Muscle of leg (tissue), 11 donors: ENCODE measurements around the gene SLIT3. TPM values are rescaled to one million over a fixed set of nuclear protein-coding genes. Genes with fewer than 3 reads are reported as not detected.

Experiments used
- DNase-seq: peaks from one replicate; pipeline ENCODE4 v3.0.0; 2013
- H3K27ac ChIP-seq: one replicate; pipeline ENCODE4 v1.5.1; 2013; ENCODE audit warnings: mild to moderate bottlenecking, low read length, control low read depth
- H3K27me3 ChIP-seq: one replicate; pipeline ENCODE4 v1.6.1; 2013; ENCODE audit warnings: low read length; ENCODE audit not compliant: control insufficient read depth, insufficient read depth
- H3K36me3 ChIP-seq: one replicate; pipeline ENCODE4 v1.6.1; 2013; ENCODE audit warnings: low read length; ENCODE audit not compliant: control insufficient read depth, insufficient read depth
- H3K4me1 ChIP-seq: one replicate; pipeline ENCODE4 v1.6.1; 2013; ENCODE audit warnings: low read length; ENCODE audit not compliant: control insufficient read depth, insufficient read depth
- H3K4me3 ChIP-seq: one replicate; pipeline ENCODE4 v1.5.1; 2013; ENCODE audit warnings: low read length, control low read depth
- H3K9me3 ChIP-seq: replicated peaks from 2 replicates; pipeline ENCODE4 v1.6.1; 2013; ENCODE audit warnings: low read depth, low read length; ENCODE audit not compliant: control insufficient read depth
- WGBS: methylation state at CpG from one replicate; pipeline ENCODE4 v1.1.5; 2013; ENCODE audit warnings: missing lambda C conversion rate; ENCODE audit not compliant: insufficient coverage; 5-methylcytosine and 5-hydroxymethylcytosine counted together
- polyA plus RNA-seq, 8 donors: library from polyadenylated mRNA; unstranded; fragments of 120-200 nt; gene quantifications; one replicate each; pipeline versions ENCODE4 v1.2.1 to v1.2.3, GENCODE V29; 2013; ENCODE audit warnings: inconsistent platforms in 1 of 8, low replicate concordance in 1 of 8; ENCODE audit not compliant: insufficient read length in 8 of 8, insufficient read depth in 1 of 8
- total RNA-seq: library from RNA; stranded (reverse); fragments of 120-200 nt; gene quantifications from one replicate; pipeline ENCODE4 v1.2.4, GENCODE V29; 2013

SLIT3 gene
- total and polyA plus RNA-seq, 9 donors, result 5.2 to 36.4 (median 12.2) TPM

GRCh38 chr5:168666356-168666755, 634.6 kb downstream of the SLIT3 start:
- H3K4me1 ChIP-seq, result no peaks in the 10 kb centered on the region
- no peak overlapping the region for H3K4me3 ChIP-seq
- no peak overlapping the region for H3K27ac ChIP-seq
- no peak for DNase-seq
- WGBS, result 89% methylated on average over 8 of the region's 17 CpGs
- H3K9me3 ChIP-seq, result no peaks in the 10 kb centered on the region
- H3K27me3 ChIP-seq, result no peaks in the 10 kb centered on the region
- no peaks in the 10 kb centered on the region for H3K36me3 ChIP-seq

DNA sequence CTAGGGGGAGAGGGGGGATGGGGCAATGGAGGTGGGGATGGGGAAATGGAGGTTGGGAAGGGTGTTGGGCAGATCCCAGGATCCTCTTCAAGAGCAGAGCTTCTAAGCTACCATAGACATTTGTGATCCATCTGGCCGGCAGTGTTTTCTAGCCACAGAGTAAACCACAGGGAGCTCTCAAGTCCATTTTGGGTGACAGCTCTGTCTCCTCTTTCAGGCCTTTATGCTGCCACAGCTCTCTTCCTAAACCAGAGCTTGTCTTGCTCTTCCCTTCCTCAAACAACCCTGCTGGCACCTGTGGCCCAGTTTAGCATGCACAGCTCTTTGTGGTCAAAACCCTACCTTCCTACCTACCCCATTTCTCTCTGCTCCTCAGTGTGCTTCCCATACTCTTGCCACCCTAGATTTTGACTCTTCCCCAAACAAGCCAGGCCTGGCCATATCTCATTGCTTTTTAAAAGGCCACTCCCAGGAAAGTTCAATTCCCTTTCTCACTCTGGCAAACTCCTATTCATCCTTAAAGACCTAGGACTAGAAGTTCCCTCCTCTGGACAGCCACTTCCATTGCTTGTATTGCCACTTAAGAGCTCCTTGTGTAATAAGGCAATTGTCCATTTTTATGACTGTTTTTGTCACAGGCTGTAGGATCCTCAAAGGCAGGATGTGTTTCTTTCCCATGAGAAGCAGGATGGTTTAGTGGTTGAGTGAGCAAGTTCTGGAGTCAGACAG, 637.5 kb downstream of the SLIT3 start:
- Histone ChIP-seq H3K27me3 (no peaks in the 10 kb centered on the region), H3K27ac (no peak overlapping the region), H3K4me1 (no peaks in the 10 kb centered on the region), H3K36me3 (no peaks in the 10 kb centered on the region), H3K4me3 (no peak overlapping the region), H3K9me3 (no peaks in the 10 kb centered on the region)
- DNase-seq, result no peak
- 86% methylated on average over 1 of the region's 1 CpG for WGBS

DNA sequence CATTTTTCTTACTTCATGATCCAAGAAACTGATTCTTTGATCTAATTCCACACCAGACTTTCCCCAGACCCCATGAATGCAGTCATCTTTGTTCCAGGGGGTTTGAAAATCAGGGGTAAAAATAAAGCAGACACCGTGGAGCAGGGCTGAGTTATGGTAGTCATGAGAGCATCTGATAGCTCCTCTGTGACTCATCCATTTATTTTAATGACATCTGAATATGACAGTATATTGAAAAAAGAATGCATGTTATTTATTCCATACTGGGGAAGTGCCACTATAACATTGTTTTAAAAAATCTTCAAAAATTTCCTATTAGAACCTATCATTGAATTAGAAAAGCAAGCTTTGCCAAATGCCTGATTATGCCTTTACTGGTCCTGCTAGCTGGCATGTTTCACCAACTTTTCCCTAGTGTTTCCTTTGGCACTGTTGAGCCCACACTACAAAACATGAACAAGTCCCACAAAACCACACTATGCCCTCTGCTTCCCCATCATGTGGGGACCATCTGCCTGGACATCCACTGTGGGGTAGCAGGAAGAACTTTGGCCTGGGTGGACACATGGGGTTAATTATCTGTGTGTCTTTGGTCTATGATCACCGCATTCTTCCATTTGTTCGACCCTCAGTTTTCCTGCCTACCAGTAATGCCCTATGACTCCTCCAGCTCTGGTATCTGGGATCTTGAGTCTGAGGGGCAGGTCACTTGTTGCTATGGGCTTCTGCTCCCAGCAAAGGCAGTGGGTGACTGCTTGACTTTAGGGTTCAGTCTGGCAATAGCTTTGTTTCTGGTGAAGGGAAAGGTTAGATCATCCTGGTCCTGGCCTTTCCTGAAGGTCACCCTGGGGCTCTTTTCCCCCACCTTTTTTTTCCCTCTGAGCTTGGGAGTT, 639.1 kb downstream of the SLIT3 start:
- no peaks in the 10 kb centered on the region for H3K27me3 ChIP-seq
- no CpG with 5 or more reads among the region's 3 CpGs for WGBS
- DNase-seq, result no peak
- peaks cover 3% of the 10 kb centered on the region for H3K4me1 ChIP-seq
- H3K27ac ChIP-seq, result no peak overlapping the region
- no peaks in the 10 kb centered on the region for H3K36me3 ChIP-seq
- H3K9me3 ChIP-seq, result no peaks in the 10 kb centered on the region
- H3K4me3 ChIP-seq, result no peak overlapping the region

- 85% methylated on average over 4 of the region's 4 CpGs for WGBS
- H3K4me1 ChIP-seq, result peaks cover 3% of the 10 kb centered on the region
- H3K27me3 ChIP-seq, result no peaks in the 10 kb centered on the region
- no peak overlapping the region for H3K4me3 ChIP-seq
- H3K36me3 ChIP-seq, result no peaks in the 10 kb centered on the region
- H3K9me3 ChIP-seq, result no peaks in the 10 kb centered on the region
- DNase-seq, result no peak
- H3K27ac ChIP-seq, result no peak overlapping the region
Observed at GRCh38 chr5:168660691-168661090, 640.2 kb downstream of the SLIT3 start.

- DNase-seq, result no peak
Observed at GRCh38 chr5:168659286-168659847, 641.6 kb downstream of the SLIT3 start.

GRCh38 chr5:168658394-168658793, 642.5 kb downstream of the SLIT3 start:
- H3K36me3 ChIP-seq, result no peaks in the 10 kb centered on the region
- peaks cover 17% of the 10 kb centered on the region for H3K4me1 ChIP-seq
- H3K27ac ChIP-seq, result no peak overlapping the region
- H3K4me3 ChIP-seq, result no peak overlapping the region
- WGBS, result no CpG with 5 or more reads among the region's 2 CpGs
- H3K9me3 ChIP-seq, result no peaks in the 10 kb centered on the region
- peak; percentile 32 for DNase-seq
- H3K27me3 ChIP-seq, result no peaks in the 10 kb centered on the region

More at GRCh38 chr5:168659286-168659847, 641.6 kb downstream of the SLIT3 start:
- H3K27ac ChIP-seq, result no peak overlapping the region
- 88% methylated on average over 3 of the region's 5 CpGs for WGBS
- H3K4me1 ChIP-seq, result peaks cover 7% of the 10 kb centered on the region
- no peaks in the 10 kb centered on the region for H3K9me3 ChIP-seq
- no peak overlapping the region for H3K4me3 ChIP-seq
- H3K27me3 ChIP-seq, result no peaks in the 10 kb centered on the region
- H3K36me3 ChIP-seq, result no peaks in the 10 kb centered on the region

DNA sequence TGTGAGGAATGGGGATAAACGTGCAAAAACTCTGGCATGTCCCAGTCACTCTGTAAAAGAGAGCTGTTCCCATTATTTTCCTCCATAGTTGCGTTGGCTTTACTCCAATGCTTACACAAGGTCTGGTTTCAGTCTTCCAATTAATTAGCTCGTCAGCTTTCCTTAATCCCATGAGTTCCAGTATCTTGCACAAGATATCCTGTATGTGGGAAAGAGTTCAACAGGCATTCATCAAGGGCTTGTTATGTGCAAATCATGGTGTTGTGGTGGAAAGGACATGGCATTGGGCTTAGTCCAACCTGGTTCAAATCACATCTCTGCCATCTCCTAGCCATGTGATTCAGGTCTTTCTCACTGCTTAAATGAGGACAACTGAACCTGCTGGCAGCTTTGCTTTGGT, 644.3 kb downstream of the SLIT3 start:
- no peak overlapping the region for H3K4me3 ChIP-seq
- no peak overlapping the region for H3K27ac ChIP-seq
- H3K36me3 ChIP-seq, result no peaks in the 10 kb centered on the region
- WGBS, result no CpG with 5 or more reads among the region's 3 CpGs
- H3K4me1 ChIP-seq, result peaks cover 17% of the 10 kb centered on the region
- H3K9me3 ChIP-seq, result no peaks in the 10 kb centered on the region
- H3K27me3 ChIP-seq, result no peaks in the 10 kb centered on the region
- peak; percentile 10 for DNase-seq

DNA sequence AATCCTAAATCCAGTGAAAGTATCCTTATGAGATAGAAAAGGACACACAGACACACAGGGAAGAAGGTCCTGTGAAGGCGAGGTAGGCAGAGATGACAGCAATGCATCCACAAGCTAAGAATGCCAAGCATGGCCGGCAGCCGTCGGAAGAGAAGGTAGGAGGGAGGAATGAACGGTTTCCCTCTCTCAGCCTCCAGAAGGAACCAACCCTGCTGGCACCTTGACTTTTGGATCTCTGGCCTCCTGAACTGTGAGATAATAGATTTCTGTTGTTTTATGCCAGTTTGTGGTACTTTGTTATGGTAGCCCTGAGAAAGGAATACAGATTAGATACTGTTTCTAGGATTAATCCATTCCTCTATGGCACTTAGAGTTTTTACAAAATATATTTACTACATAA, 645.6 kb downstream of the SLIT3 start:
- no peaks in the 10 kb centered on the region for H3K9me3 ChIP-seq
- H3K27me3 ChIP-seq, result no peaks in the 10 kb centered on the region
- no peak overlapping the region for H3K27ac ChIP-seq
- no peaks in the 10 kb centered on the region for H3K36me3 ChIP-seq
- WGBS, result no CpG with 5 or more reads among the region's 5 CpGs
- no peak for DNase-seq
- H3K4me1 ChIP-seq, result peaks cover 17% of the 10 kb centered on the region
- no peak overlapping the region for H3K4me3 ChIP-seq

GRCh38 chr5:168654211-168654721, 646.7 kb downstream of the SLIT3 start:
- peak overlapping the region; percentile 57 for H3K27ac ChIP-seq
- no peak overlapping the region for H3K4me3 ChIP-seq
- H3K9me3 ChIP-seq, result no peaks in the 10 kb centered on the region
- peaks cover 17% of the 10 kb centered on the region for H3K4me1 ChIP-seq
- DNase-seq, result peak; percentile 61
- H3K27me3 ChIP-seq, result no peaks in the 10 kb centered on the region
- 14% methylated on average over 10 of the region's 10 CpGs for WGBS
- no peaks in the 10 kb centered on the region for H3K36me3 ChIP-seq

DNA sequence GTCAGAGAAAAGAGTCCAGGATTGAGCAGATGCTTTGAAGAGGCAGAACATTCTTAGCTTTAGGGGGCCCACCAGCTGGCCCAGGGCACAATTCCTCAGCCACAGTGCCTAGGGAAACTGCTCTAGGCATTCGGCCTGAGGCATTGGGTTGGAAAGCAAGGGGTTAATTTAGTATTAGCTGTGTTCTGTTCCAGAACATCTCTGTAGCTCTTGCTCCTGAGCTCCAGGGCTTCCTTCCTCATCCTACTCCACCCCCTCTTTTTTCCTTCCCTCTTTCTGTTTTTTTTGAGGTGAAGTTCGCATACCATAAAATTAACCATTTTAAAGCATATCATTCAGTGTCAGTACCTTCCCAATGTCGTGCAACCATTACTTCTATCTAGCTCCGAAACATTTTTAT, 647.3 kb downstream of the SLIT3 start:
- H3K27ac ChIP-seq, result no peak overlapping the region
- whole genome bisulfite sequencing, result 30% methylated on average over 2 of the region's 4 CpGs

More for the DNA sequence above, 647.3 kb downstream of the SLIT3 start:
- Histone ChIP-seq H3K36me3 (no peaks in the 10 kb centered on the region), H3K4me3 (no peak overlapping the region), H3K27me3 (no peaks in the 10 kb centered on the region), H3K9me3 (peaks cover 2% of the 10 kb centered on the region), H3K4me1 (peaks cover 17% of the 10 kb centered on the region)
- peak; percentile 18 for DNase-seq
